SU-DHL-6 (cell line): ENCODE data around the gene NLRP13.

Source experiments
- EZH2phosphoT487 ChIP-seq: fragments of 200-600 bp; sonication (generic), shearing (Covaris generic); conservative IDR thresholded peaks from 2 replicates; pipeline ENCODE4 v1.6.1; 2018; ENCODE audit warnings: mild to moderate bottlenecking, antibody characterized with exemption, low read length, moderate library complexity, mixed read lengths
- TF ChIP-seq, protein P1 (sequence below): fragments of 200-600 bp; sonication (generic); IDR thresholded peaks from one replicate; pipeline ENCODE4 v1.5.1; 2017; ENCODE audit warnings: antibody characterized with exemption, mild to moderate bottlenecking, low read length, moderate library complexity; ENCODE audit not compliant: insufficient read depth, poor library complexity, severe bottlenecking

DNA sequence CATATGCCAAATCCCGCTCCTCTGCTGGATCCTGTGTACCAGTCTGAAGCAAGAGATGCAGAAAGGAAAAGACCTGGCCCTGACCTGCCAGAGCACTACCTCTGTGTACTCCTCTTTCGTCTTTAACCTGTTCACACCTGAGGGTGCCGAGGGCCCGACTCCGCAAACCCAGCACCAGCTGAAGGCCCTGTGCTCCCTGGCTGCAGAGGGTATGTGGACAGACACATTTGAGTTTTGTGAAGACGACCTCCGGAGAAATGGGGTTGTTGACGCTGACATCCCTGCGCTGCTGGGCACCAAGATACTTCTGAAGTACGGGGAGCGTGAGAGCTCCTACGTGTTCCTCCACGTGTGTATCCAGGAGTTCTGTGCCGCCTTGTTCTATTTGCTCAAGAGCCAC lies 73.7 kb downstream of the NLRP13 start:
- TF ChIP-seq, protein P1, sequence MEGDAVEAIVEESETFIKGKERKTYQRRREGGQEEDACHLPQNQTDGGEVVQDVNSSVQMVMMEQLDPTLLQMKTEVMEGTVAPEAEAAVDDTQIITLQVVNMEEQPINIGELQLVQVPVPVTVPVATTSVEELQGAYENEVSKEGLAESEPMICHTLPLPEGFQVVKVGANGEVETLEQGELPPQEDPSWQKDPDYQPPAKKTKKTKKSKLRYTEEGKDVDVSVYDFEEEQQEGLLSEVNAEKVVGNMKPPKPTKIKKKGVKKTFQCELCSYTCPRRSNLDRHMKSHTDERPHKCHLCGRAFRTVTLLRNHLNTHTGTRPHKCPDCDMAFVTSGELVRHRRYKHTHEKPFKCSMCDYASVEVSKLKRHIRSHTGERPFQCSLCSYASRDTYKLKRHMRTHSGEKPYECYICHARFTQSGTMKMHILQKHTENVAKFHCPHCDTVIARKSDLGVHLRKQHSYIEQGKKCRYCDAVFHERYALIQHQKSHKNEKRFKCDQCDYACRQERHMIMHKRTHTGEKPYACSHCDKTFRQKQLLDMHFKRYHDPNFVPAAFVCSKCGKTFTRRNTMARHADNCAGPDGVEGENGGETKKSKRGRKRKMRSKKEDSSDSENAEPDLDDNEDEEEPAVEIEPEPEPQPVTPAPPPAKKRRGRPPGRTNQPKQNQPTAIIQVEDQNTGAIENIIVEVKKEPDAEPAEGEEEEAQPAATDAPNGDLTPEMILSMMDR, result no peak
- no peak for TF ChIP-seq EZH2phosphoT487
